GM18861 (cell line): Measurements from ENCODE around the gene ADIRF.
"Not testable (repeated sequence)": the region's sequence is repeated elsewhere in the genome, so short reads cannot be mapped to it uniquely, and the experiment has no call there.

Source experiments
- ATAC-seq: cut with Tn5 transposase; IDR thresholded peaks from one replicate; pipeline ENCODE4 v1.9.1; 2021; ENCODE audit not compliant: unreplicated experiment

Gene ADIRF

GRCh38 chr10:86968271-86968993 is at the start of gene ADIRF:
Gene ADIRF, plus strand, starts transcription at chr10:86968482. Its CDS starts 63 bp downstream, at chr10:86968545.
- no peak for ATAC-seq

- ATAC-seq = no peak
Measured at GRCh38 chr10:86922553-86922961, 45.7 kb upstream of the ADIRF start.

GRCh38 chr10:86929468-86930380 is 38.6 kb upstream of the ADIRF start:
- ATAC-seq = no peak

GRCh38 chr10:86931872-86932271 is 36.4 kb upstream of the ADIRF start:
- ATAC-seq = no peak

- ATAC-seq = no peak
Measured at GRCh38 chr10:86932674-86933073, 35.6 kb upstream of the ADIRF start.

- not testable (repeated sequence) for ATAC-seq
Measured at GRCh38 chr10:86934162-86934711, 34.0 kb upstream of the ADIRF start.

- no peak for ATAC-seq
Measured at GRCh38 chr10:86936661-86937501, 31.4 kb upstream of the ADIRF start.

- ATAC-seq = no peak
Measured at GRCh38 chr10:86937502-86938154, 30.7 kb upstream of the ADIRF start.

GRCh38 chr10:86938260-86938659 is 30.0 kb upstream of the ADIRF start:
- ATAC-seq = no peak

GRCh38 chr10:86940076-86940475 is 28.2 kb upstream of the ADIRF start:
- not testable (repeated sequence) for ATAC-seq

GRCh38 chr10:86940677-86941076 is 27.6 kb upstream of the ADIRF start:
- ATAC-seq = no peak

- no peak for ATAC-seq
Measured at GRCh38 chr10:86941426-86941825, 26.9 kb upstream of the ADIRF start.

GRCh38 chr10:86941991-86942421 is 26.3 kb upstream of the ADIRF start:
- no peak for ATAC-seq

GRCh38 chr10:86942441-86943315 is 25.6 kb upstream of the ADIRF start:
- ATAC-seq = no peak

GRCh38 chr10:86943316-86944030 is 24.8 kb upstream of the ADIRF start:
- no peak for ATAC-seq

GRCh38 chr10:86944031-86944419 is 24.3 kb upstream of the ADIRF start:
- no peak for ATAC-seq

GRCh38 chr10:86944471-86944870 is 23.8 kb upstream of the ADIRF start:
- ATAC-seq = no peak

- ATAC-seq = no peak
Measured at GRCh38 chr10:86944907-86945306, 23.4 kb upstream of the ADIRF start.
